ENCODE results near the gene ANGPTL4. TPM values are rescaled to one million over a fixed set of nuclear protein-coding genes. Genes with fewer than 3 reads are reported as not detected.
"Not testable (repeated sequence)": the region's sequence is repeated elsewhere in the genome, so short reads cannot be mapped to it uniquely, and the experiment has no call there.

The ANGPTL4 gene
- polyA plus RNA-seq, 1 experiment: 2.2 TPM

DNA sequence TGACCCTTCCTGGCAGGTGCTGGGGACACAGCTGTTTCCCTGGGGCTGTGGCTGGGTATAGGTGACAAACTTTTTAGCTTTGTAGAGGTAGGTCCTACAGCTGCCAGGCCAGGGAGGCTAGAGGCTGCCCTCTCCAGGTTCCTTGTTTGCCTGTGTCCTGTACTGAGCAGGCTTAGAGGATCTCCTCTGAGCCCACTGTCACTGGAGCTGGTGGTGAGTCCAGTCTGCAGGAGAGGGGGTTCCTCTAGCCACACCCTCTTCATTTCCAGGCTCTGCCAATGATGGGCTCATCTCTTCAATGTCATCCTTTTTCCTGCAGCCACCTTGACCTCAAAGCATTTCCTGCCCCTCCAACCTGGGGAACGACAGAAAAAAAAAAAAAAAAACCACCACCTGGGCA is 13.6 kb downstream of the ANGPTL4 start:
- ChIA-PET CTCF (interaction anchor here (0.9 to 1.2 kb wide), 2 partner anchors 10 to 24 kb away, joined by 3 read pairs; no protein-coding TSS in a partner anchor), POLR2A (no interaction called here)
- no peak for DNase-seq (ENCODE audit: low read depth)
- TF ChIP-seq CTCF (IDR thresholded peaks at IDR 0.05; ENCODE audit: insufficient read depth, low read depth, low read length): no peak
- no peak overlapping the region for H3K4me3 ChIP-seq (ENCODE audit: low read depth, low read length)
- no peaks in the 10 kb centered on the region for H3K27me3 ChIP-seq (ENCODE audit: control insufficient read depth, insufficient read depth, low read length)
- peaks cover 8% of the 10 kb centered on the region for H3K36me3 ChIP-seq (ENCODE audit: control insufficient read depth, insufficient read depth, low read length)

GRCh38 chr19:8379156-8379891 is 15.4 kb downstream of the ANGPTL4 start:
- H3K27me3 ChIP-seq (ENCODE audit: control insufficient read depth, insufficient read depth, low read length); H3K4me3 ChIP-seq (ENCODE audit: low read depth, low read length); DNase-seq (ENCODE audit: low read depth); POLR2A ChIA-PET; H3K36me3 ChIP-seq (ENCODE audit: control insufficient read depth, insufficient read depth, low read length): not testable (repeated sequence)
- CTCF ChIA-PET: interaction anchor here (1.2 to 2.0 kb wide), 2 partner anchors 12 to 25 kb away, joined by 3 to 4 read pairs; no protein-coding TSS in a partner anchor

GRCh38 chr19:8384569-8384968 is 20.6 kb downstream of the ANGPTL4 start:
- DNase-seq (ENCODE audit: low read depth); CTCF ChIA-PET; H3K4me3 ChIP-seq (ENCODE audit: low read depth, low read length); H3K27me3 ChIP-seq (ENCODE audit: control insufficient read depth, insufficient read depth, low read length); H3K36me3 ChIP-seq (ENCODE audit: control insufficient read depth, insufficient read depth, low read length); POLR2A ChIA-PET: not testable (repeated sequence)

GRCh38 chr19:8385103-8385502 is 21.1 kb downstream of the ANGPTL4 start:
- H3K4me3 ChIP-seq (ENCODE audit: low read depth, low read length); CTCF ChIA-PET; POLR2A ChIA-PET; H3K27me3 ChIP-seq (ENCODE audit: control insufficient read depth, insufficient read depth, low read length); H3K36me3 ChIP-seq (ENCODE audit: control insufficient read depth, insufficient read depth, low read length); DNase-seq (ENCODE audit: low read depth): not testable (repeated sequence)

DNA sequence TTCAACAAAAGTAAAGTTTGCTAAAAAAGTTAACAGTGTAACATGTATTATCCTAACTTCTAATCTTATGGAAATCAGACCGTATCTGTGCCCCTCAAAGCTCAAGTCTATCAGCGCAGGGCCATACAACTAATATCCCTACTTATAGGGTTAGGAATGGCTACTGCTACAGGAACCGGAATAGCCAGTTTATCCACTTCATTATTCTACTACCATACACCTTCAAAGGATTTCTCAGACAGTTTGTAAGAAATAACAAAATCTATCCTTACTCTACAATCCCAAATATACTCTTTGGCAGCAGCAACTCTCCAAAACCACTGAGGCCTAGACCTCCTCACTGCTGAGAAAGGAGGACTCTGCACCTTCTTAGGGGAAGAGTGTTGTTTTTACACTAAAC is 21.6 kb downstream of the ANGPTL4 start:
- H3K36me3 ChIP-seq (ENCODE audit: control insufficient read depth, insufficient read depth, low read length); CTCF ChIA-PET; DNase-seq (ENCODE audit: low read depth); H3K27me3 ChIP-seq (ENCODE audit: control insufficient read depth, insufficient read depth, low read length); POLR2A ChIA-PET; H3K4me3 ChIP-seq (ENCODE audit: low read depth, low read length): not testable (repeated sequence)

DNA sequence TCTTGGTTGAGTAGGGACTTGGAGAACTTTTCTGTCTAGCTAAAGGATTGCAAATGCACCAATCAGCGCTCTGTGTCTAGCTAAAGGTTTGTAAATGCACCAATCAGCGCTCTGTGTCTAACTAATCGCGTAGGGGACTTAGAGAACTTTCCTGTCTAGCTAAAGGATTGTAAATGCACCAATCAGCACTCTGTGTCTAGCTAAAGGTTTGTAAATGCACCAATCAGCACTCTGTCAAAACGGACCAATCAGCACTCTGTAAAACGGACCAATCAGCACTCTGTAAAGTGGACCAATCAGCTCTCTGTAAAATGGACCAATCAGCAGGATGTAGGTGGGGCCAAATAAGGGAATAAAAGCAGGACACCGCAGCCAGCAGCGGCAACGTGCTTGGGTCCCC is 22.5 kb downstream of the ANGPTL4 start:
- H3K4me3 ChIP-seq (ENCODE audit: low read depth, low read length); H3K36me3 ChIP-seq (ENCODE audit: control insufficient read depth, insufficient read depth, low read length); DNase-seq (ENCODE audit: low read depth); POLR2A ChIA-PET; H3K27me3 ChIP-seq (ENCODE audit: control insufficient read depth, insufficient read depth, low read length); CTCF ChIA-PET: not testable (repeated sequence)

GRCh38 chr19:8386990-8387389 is 23.0 kb downstream of the ANGPTL4 start:
- no peak overlapping the region for H3K4me3 ChIP-seq (ENCODE audit: low read depth, low read length)
- ChIA-PET CTCF (interaction anchor here (1.2 kb wide), 1 partner anchor 34 kb away, joined by 3 read pairs; no protein-coding TSS in a partner anchor), POLR2A (no interaction called here)
- H3K27me3 ChIP-seq (ENCODE audit: control insufficient read depth, insufficient read depth, low read length): no peaks in the 10 kb centered on the region
- no peaks in the 10 kb centered on the region for H3K36me3 ChIP-seq (ENCODE audit: control insufficient read depth, insufficient read depth, low read length)
- DNase-seq (ENCODE audit: low read depth): no peak
- no peak for TF ChIP-seq CTCF (IDR thresholded peaks at IDR 0.05; ENCODE audit: insufficient read depth, low read depth, low read length)
